Neural progenitor cell (in vitro differentiated cells): ENCODE results near the gene ARL4D. TPM values are rescaled to one million over a fixed set of nuclear protein-coding genes. Genes with fewer than 3 reads are reported as not detected.

Experiments used
- DNase-seq: peaks from one replicate; pipeline ENCODE4 v3.0.0-alpha.2; 2016; ENCODE audit warnings: low spot score
- H2AFZ ChIP-seq: fragments of 200-600 bp; sonication (generic); replicated peaks from 2 replicates; pipeline ENCODE4 v1.6.1; 2016; ENCODE audit warnings: antibody characterized with exemption
- H3F3A ChIP-seq: fragments of 200-600 bp; sonication (generic); 2 replicates; pipeline ENCODE4 v1.6.1; 2016; ENCODE audit warnings: antibody characterized with exemption, low read depth
- H3K27ac ChIP-seq: fragments of 200-600 bp; sonication (generic); 2 replicates; pipeline ENCODE4 v1.5.1; 2016; ENCODE audit warnings: mild to moderate bottlenecking
- H3K27me3 ChIP-seq: fragments of 200-600 bp; sonication (generic); 2 replicates; pipeline ENCODE4 v1.6.1; 2016; ENCODE audit warnings: mild to moderate bottlenecking, moderate library complexity
- H3K36me3 ChIP-seq: fragments of 200-600 bp; sonication (generic); 2 replicates; pipeline ENCODE4 v1.5.1; 2016
- H3K4me1 ChIP-seq: fragments of 200-600 bp; sonication (generic); 2 replicates; pipeline ENCODE4 v1.6.1; 2016; ENCODE audit warnings: mixed run types
- H3K4me2 ChIP-seq: fragments of 200-600 bp; sonication (generic); 2 replicates; pipeline ENCODE4 v1.6.1; 2016
- H3K4me3 ChIP-seq: fragments of 200-600 bp; sonication (generic); 2 replicates; pipeline ENCODE4 v1.5.1; 2016
- H3K79me2 ChIP-seq: fragments of 200-600 bp; sonication (generic); 2 replicates; pipeline ENCODE4 v1.6.1; 2016; ENCODE audit warnings: low read depth
- H3K9ac ChIP-seq: fragments of 200-600 bp; sonication (generic); 2 replicates; pipeline ENCODE4 v1.6.1; 2016
- H3K9me3 ChIP-seq: fragments of 200-600 bp; sonication (generic); 2 replicates; pipeline ENCODE4 v1.5.1; 2016; ENCODE audit warnings: low read depth
- H4K20me1 ChIP-seq: fragments of 200-600 bp; sonication (generic); 2 replicates; pipeline ENCODE4 v1.6.1; 2016; ENCODE audit warnings: low read depth
- H3K27ac Mint-ChIP-seq: 3 replicates; pipeline ENCODE4 v1.8.0; 2021; ENCODE audit warnings: mixed read lengths
- H3K27me3 Mint-ChIP-seq: 2 replicates; pipeline ENCODE4 v1.8.0; 2022; ENCODE audit warnings: low read depth, mild to moderate bottlenecking, inconsistent platforms, moderate library complexity, mixed read lengths; ENCODE audit not compliant: insufficient read depth
- H3K36me3 Mint-ChIP-seq: 3 replicates; pipeline ENCODE4 v1.8.0; 2021; ENCODE audit warnings: mixed read lengths
- H3K4me1 Mint-ChIP-seq: 3 replicates; pipeline ENCODE4 v1.8.0; 2021; ENCODE audit warnings: mixed read lengths
- H3K4me3 Mint-ChIP-seq: 3 replicates; pipeline ENCODE4 v1.8.0; 2021; ENCODE audit warnings: mild to moderate bottlenecking, moderate library complexity, mixed read lengths
- H3K9me3 Mint-ChIP-seq: 3 replicates; pipeline ENCODE4 v1.8.0; 2020; ENCODE audit warnings: mixed read lengths
- EZH2 ChIP-seq: fragments of 200-600 bp; sonication (generic); IDR thresholded peaks from 2 replicates; pipeline ENCODE4 v1.6.1; 2017; ENCODE audit warnings: antibody characterized with exemption, mild to moderate bottlenecking, moderate library complexity
- EZH2phosphoT487 ChIP-seq: fragments of 200-600 bp; sonication (generic); IDR thresholded peaks from 2 replicates; pipeline ENCODE4 v1.6.1; 2017; ENCODE audit warnings: antibody characterized with exemption
- microRNA counts: library from miRNA; unstranded; fragments of <30 nt; microRNA quantifications from one replicate; lab custom pipeline; 2016
- small RNA-seq: library from RNA; depleted of rRNA; stranded (forward); fragments of <200 nt; gene quantifications from one replicate; pipeline ENCODE3, GENCODE V24; 2015
- total RNA-seq: library from RNA; depleted of rRNA; stranded (reverse); fragments of >200 nt; gene quantifications from 2 replicates; pipeline ENCODE4 v1.2.3, GENCODE V29; 2015; ENCODE audit warnings: low replicate concordance
- TF ChIP-seq, protein P1 (sequence below): fragments of 200-600 bp; sonication (generic); IDR thresholded peaks from 2 replicates; pipeline ENCODE4 v1.5.1; 2017; ENCODE audit warnings: antibody characterized with exemption, mild to moderate bottlenecking

ARL4D gene
- total RNA-seq, 1 donor from 2014 or later = 9.2 TPM

DNA sequence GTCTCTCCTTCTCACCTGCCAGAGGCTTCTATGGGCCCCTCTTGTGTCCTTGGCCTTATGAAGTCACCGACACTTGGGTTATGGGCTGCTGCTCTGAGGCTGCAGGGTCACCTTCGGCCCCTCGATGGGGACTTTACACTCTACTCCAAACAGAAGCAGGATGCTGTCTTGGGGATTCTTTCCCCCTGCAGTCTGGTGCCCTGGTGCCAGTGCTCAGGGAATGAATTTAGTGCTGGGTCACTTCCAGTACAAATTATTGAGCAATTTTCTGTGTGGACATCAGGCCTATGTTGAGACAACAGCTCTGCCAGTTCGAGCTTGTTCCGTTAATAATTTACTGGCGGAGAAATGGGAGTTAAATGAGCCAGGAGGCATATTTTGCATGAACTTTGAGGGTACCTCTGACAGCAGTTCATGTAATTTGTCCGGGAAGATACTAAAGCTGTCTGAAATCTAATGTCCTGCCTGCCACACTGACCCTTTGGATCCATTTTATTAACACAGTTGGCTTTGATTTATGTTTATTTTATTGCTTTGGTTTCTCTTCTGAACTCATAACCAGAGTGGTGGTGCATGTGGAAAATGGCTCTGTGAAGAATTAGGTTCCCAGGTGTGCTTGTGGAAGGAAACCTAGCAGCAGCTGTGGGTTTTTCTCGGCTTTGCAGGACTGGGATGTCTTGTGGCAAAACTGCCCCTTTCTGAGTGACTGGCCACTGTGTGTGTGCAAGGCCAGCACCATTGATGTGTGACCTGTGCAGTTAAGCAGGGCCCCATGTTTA is 50.9 kb downstream of the ARL4D start:
- Histone ChIP-seq H3K9me3 (no peaks in the 10 kb centered on the region), H3K9ac (no peak overlapping the region), H3K27me3 (no peaks in the 10 kb centered on the region), H3K27ac (no peak overlapping the region), H2AFZ (no peak overlapping the region), H3K4me2 (no peak overlapping the region), H3F3A (no peaks in the 10 kb centered on the region), H3K79me2 (no peaks in the 10 kb centered on the region), H4K20me1 (no peaks in the 10 kb centered on the region), H3K36me3 (no peaks in the 10 kb centered on the region), H3K4me1 (no peaks in the 10 kb centered on the region), H3K4me3 (no peak overlapping the region)
- peaks cover 15% of the 10 kb centered on the region for H3K27me3 Mint-ChIP-seq
- TF ChIP-seq EZH2phosphoT487 (no peak), EZH2 (no peak)
- TF ChIP-seq, protein P1, sequence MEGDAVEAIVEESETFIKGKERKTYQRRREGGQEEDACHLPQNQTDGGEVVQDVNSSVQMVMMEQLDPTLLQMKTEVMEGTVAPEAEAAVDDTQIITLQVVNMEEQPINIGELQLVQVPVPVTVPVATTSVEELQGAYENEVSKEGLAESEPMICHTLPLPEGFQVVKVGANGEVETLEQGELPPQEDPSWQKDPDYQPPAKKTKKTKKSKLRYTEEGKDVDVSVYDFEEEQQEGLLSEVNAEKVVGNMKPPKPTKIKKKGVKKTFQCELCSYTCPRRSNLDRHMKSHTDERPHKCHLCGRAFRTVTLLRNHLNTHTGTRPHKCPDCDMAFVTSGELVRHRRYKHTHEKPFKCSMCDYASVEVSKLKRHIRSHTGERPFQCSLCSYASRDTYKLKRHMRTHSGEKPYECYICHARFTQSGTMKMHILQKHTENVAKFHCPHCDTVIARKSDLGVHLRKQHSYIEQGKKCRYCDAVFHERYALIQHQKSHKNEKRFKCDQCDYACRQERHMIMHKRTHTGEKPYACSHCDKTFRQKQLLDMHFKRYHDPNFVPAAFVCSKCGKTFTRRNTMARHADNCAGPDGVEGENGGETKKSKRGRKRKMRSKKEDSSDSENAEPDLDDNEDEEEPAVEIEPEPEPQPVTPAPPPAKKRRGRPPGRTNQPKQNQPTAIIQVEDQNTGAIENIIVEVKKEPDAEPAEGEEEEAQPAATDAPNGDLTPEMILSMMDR = no peak
- peaks cover 12% of the 10 kb centered on the region for H3K4me1 Mint-ChIP-seq
- H3K4me3 Mint-ChIP-seq = no peak overlapping the region
- no peak for DNase-seq
- no peaks in the 10 kb centered on the region for H3K36me3 Mint-ChIP-seq
- peaks cover 18% of the 10 kb centered on the region for H3K9me3 Mint-ChIP-seq
- no peak overlapping the region for H3K27ac Mint-ChIP-seq

MicroRNA genes within 50 kb of the gene (microRNA counts, 767-probe panel; counts per million panel counts)
- 460 counts per million, percentile 90 among the panel's probes with 10 or more counts for microRNA hsa-miR-2117 (lab: Ali Mortazavi, UCI)

Small RNA genes lying within 50 kb of the gene (small RNA-seq; reads per million reads assigned to genes)
- not detected for gene RNU6-1137P
- gene RNU6-406P = not detected
- not detected for gene RNU6-470P

Other genes starting within 250 kb of the ARL4D start
- gene NBR1, start 227.8 kb upstream of the ARL4D start, total RNA-seq = 67.4 and 76.5 TPM in 2 replicates
- gene TMEM106A, start 187.1 kb upstream of the ARL4D start, total RNA-seq = 1.7 and 2.4 TPM in 2 replicates
- gene CCDC200, start 170.4 kb upstream of the ARL4D start, total RNA-seq = not detected in 2 replicates
- not detected in 2 replicates for gene RNU2-1, start 165.0 kb upstream of the ARL4D start, total RNA-seq
- gene DHX8, start 85.0 kb downstream of the ARL4D start, total RNA-seq = 46.8 and 134 TPM in 2 replicates
- gene ETV4, start 147.3 kb downstream of the ARL4D start, total RNA-seq = 1.1 and 5.9 TPM in 2 replicates